GM21786 (cell line): ENCODE data around the gene MEIKIN.

Experiments used
- ATAC-seq: cut with Tn5 transposase; IDR thresholded peaks from one replicate; pipeline ENCODE4 v1.9.1; 2021; ENCODE audit not compliant: unreplicated experiment

MEIKIN gene, protein sequence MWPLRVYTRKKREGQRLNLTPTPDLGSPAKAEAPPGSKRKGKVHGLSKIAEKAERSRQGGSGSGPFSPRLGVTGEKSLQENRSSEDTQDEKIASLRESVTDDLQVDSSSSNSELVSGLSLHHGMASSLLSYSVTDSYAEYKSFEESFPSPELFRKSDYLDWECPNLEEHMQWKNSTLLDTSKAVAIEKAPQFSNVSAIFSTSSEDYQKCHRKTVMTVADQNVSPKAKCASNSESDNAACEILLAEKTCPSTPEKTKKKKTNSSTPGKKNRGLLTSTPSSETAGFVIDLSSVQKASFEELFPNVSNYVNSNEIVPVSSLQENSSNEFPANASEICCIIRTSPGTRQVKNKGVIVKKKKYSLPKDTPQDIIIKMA

DNA sequence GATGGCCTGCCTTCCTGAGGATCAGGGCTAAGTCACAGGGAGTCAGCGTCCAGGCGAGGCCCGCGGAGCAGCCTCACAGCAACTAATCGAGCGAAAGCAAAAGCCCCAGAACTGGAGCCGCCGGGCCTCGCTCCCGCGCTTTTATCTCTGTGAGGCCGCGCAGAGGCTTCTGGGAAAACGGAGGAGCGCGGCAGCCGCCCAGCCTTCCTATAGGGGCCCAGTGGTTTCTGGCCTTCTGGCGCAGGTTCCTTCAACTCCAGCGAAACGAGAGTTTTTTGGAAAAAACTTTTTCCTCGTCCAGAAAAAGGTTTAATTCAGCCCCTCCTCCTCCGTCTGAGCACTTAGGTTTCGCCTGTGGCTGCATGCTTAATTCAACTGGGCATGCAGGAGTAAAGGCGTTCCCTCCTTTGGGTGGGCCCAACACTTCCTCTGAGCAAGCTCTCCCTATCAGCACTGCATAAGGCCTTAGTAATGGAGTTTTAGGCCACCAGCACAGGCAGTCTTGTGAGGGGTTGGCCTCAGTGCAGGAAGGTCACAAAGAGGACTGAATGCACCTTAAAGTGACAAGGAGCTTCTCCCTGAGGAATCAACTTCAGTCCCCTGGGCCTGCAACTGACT is at the start of gene MEIKIN:
Gene MEIKIN (minus strand): TSS at position 113 of the 618 bp plus-strand sequence. CDS start 158 bp downstream, outside the sequence.
- ATAC-seq: no peak

DNA sequence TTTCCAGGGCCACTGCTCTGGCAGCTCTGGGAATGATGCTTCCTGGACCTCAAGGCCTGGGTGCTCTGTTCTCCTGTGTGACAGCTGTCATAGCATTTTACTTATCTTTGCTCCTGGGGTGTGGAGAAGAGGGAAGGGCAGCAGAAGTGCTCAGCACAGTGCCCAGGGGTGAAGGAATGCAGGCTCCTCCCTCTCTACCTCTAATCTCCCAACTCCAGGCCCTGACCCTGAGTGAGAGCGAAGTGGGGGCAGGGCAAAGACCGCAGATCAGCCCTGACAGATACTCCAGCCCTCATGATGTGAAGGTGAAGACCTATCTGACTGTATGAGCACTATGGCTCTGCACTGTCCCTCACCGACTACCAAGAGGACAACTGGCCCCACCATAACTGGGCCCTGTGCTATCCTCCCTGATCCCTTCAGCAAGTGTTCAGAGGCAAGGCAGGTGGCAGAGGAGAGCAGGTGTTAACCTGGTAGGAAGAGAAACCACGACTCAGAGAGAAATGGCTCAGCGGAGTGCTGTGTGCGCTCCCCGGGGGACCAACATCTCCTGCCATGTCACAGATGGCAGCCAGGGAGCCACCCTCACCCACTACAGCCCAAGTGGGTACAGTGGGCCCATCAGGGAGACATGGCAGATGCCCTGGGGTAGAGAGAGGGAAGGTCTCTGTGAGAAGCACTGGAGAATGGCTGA is 49.2 kb upstream of the MEIKIN start:
- no peak for ATAC-seq

DNA sequence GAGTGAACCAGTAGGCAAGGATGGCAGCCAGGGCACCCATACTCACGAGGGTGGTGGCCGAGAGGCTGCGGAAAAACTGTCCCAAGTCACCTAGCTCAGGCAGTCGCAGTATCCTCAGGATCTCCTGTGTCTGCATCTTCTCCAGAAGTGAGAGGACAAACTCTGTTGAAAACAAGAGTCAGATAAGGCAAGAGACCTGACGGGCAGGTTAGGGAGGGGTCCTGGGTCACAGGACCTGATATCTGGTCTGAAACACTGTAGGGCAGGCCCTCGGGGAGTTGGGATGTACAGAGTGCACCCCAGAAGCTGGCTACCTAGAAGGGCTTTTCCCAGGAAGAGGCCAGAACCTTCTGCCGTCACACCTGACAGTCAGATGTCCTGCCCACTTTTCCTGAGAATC is 48.6 kb upstream of the MEIKIN start:
- ATAC-seq: no peak

DNA sequence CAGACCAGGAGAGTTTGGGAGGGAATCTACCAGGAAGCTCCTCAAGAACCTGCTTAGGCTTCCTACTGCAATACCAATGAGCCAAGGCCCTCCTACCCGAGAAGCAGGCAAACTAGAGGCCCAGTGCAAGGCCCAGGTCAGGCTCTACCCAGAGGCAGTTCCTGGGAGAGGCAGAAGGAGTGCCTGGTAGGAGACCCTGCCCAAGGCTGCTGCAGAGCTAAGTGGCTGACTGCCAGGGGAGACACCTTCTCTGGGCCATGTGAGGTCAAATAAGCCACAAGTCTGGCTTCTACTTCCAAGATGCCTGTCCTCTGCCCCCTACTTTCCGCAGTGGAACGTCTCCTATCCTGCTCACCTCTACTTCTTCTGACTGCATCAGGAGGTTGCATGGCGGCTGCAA is 48.2 kb upstream of the MEIKIN start:
- ATAC-seq: no peak

DNA sequence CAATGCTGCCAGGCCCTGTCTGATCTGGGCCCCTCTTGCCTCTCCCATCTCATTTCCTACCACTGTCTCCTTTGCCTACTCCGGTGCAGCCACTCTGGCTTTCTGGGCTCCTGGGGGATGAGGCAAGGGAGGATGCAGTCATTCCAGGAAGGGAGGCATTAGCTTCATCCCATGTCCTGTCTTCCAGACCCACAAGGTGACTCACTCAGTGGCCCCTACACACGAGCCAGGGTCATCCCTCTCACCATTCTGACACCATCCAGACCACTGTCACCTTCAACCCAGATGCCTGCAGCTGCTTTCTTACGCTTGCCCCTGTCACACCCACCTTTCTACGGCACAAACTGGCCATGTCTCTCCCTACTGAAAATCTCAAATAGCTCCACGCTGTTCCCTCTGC is 46.9 kb upstream of the MEIKIN start:
- ATAC-seq: no peak

DNA sequence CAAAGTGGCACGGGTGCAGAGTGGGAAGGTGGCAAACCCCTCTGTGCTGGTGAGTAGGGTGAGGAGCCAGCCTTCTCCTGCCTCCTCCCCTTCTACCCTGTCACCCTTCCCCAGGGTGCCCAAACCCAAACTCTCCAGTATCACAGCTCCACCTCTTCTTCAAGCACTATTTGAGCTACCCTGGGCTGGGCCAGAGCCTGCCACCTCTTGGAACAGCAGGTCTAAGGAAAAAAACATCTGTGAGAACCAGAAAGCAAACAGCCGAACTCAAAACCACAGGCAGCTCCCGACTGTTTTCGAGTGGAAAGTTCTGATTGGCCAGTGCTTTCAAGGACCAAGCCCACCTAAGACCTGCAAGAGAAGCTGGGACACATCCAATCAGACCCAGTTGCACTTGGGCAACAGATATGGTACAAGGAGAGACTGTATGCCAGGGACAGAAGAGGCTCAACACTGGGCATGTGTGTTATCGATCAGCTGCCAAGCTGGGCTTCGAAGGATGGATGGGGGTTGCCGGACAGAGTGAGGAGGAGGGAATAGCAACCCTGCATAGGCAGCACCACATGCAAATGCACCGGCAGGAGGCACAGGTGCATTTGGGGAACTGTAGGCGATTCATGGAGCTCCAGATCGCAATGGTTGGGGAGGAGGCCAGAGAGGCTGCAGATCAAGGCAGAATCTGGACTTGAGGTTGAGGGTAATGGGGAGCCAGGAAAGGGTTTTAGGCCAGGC is 46.3 kb upstream of the MEIKIN start:
- no peak for ATAC-seq

DNA sequence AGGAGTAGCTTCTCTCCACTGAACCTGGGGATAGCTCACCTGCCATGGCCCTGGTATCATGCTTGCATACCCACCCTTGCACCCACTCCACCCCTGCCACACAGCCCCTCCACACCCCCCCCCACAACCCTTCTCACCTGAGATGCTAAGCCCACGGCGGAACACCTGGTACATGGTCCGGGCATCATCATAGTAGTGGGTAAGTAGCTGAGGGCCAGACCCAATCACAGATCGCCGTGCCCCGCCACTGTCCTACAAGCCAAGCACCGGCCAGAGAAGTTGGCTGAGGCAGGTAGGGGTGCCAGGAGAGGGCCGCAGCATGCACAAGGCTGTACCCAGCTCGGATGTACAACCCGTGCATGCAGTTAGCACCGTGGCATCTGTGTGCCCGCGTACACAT is 45.3 kb upstream of the MEIKIN start:
- no peak for ATAC-seq

DNA sequence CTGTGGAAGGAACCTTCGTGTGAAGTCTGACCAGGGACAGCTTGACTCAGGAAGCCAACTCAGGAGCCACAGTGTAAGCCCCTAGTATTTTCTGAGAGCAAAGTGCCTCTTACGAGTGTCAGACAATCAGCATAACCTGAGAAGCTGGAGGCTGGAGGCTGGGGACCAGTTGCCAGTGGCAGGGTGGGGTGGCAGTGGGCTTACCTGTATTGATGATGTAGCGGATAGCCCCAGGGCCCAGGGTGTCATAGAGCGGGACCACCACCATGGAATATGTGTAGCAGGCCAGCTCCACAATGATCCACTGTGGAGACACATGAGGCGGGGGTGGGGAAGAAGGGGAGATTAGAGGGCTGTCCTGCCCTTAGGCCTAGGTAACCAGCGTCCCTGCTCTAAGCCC is 43.1 kb upstream of the MEIKIN start:
- no peak for ATAC-seq

DNA sequence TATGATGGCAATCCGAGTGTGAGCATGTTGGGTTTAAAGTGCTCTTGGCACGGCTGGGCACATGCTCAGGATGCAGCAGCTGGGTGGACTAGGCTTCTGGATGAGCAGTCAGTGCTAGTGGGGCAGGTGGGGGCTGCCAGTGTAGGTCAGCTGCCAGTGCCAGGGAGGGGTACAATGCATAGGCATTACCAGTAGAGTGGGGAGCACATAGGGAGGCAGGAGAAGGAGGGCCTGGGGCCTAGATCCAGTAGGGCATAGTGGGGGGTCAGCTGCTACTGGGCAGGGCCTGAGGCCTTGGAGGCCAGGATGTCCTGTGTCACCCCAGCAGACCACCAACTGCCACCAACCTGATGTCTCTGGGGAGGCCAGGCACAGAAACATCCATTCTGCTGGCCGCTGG is 41.8 kb upstream of the MEIKIN start:
- ATAC-seq: no peak

DNA sequence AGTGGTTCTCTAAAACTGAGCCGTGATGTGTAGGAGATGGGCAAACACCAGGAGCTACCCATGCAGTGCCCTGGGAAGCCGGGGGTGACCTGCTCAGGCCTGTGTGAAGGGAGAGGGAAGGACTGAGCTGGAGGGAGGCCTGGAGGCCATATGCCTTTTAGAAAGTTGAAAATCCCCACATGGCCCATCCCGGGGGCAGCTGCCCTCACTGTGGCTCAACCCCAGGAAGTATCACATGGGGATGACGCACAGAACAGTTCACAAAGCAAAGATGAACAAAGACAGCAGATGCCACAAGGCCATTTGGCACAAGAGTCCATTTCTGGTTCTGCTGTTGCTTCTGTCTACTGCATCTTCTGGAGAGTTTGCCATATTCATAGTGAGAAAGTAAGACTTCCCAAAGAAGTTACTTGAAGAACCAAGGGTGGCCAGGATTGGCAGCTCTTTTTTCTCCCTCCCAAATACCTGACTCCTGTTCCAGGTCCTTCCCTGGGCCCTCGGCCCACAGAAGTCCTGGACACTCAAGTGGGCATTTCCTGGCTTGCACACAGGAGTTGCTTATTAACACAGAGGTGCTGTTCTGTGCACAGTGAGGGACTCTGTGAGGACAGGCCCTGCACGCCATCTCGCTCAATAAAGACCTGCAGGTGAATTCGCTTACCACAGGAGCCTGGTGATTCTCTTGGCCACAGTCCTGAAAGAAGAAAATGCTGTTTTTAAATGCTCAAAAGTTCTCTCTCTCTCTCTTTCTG is 40.9 kb upstream of the MEIKIN start:
- ATAC-seq: no peak

DNA sequence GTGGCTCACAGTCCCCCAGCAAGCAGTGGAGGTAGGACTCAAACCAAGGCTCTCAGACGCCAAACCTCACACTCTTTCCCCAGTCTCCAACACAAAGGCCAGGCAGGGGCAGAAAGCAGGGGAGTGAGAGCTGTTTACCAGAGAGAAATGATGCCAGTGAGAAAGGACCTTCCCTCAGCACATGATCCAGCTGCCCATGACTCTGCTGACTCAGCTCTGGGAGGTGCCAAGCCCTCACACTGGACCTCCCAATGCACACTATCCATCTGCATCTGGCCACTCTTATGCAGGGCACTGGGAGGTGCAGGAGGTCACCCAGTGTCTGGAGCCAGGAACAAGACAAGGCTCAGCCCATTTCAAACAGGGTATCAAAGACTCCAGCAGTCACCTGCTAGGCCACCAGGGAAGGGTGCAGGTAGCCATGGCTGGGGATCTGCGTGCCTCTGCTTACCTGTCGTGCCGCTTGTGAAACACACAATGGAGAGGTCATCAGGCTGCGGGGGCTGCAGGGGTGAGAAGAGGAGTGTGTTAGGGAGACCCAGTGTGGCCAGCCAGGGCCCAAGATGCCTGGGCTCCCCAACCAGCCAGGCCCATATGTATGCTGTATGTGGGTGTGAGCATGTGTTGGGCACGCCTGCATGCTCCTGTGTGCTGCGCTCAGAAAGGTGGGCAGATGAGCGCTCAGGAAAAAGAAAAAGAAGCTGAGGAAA is 39.6 kb upstream of the MEIKIN start:
- no peak for ATAC-seq

DNA sequence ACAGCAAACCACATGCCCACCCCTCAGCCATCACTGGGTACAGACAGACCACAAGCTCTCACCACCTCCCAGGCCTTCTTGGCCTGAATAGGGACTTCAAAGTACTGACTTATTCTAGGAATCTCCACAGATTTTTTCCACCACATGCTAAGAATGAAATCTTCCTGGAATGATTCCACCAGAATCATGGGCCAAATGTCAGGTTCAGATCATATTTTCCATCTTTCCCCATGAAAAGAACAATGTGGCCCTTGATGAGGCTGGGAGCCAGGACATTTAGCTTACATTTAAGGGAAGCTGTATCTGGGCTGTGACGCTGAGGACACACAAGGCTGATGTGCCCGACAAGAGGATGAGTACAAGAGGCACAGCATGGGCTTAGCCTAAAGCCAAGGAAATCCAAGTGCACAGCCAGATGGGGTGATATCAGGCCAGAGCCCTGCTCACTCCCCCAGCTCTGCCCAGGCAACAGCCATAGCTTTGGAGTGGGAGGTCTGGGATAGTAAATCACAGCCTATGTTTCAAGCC is 37.8 kb upstream of the MEIKIN start:
- ATAC-seq: no peak

DNA sequence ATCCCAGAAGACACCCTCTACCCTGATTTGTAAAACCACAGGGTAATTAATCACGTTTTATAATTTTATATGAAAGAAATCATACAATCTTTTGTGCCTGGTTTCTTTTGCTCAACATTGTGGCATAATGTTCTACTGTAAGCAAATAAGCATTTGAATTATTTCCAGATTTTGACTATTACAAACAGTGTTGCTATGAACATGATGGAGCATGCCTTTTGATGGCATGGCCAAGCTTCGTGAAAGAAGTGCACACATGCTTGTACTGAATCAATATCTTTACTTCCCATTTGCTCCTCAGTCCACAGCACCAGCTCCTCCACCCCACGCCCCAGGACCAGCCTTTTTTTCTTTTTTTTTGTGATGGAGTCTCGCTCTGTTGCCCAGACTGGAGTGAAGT is 36.1 kb upstream of the MEIKIN start:
- no peak for ATAC-seq

DNA sequence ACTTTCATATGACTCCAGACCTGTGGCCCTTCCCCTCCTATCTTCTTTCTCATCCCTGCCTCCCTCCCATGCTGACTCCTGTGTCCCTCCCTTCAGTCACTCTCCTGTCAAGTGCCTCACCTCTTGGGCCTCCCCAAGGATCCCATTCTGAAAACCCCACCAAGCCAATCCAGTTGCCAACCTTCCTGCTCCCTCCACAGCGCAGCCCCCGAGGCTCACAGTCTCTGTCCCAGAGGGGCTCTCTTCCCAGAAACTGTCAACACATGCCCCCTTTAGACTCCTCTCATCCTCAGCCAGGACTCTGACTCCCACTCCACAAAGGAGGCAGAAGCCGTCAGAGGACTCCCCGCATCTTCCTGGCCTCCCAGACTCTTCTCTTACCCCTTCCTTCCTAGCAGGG is 35.2 kb upstream of the MEIKIN start:
- ATAC-seq: no peak

DNA sequence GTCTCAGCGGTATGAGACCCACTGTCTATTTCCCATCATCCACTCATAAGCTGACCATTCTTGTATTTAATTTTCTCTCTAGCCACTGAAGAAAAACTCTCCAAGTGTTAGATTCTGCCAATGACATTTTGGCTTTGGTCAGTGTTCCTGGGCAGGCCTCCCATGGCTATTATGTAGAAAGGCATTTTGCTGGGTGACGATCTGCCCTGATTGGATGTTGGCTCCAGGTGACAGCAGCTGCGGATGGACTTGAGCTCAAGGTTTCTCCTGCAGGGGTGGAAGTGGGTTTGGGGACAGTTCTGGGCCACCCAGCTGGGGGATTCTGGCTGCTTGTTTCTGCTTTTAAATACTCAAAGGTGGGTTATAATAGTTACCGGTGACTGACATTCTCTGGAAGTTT is 34.4 kb upstream of the MEIKIN start:
- ATAC-seq: no peak

DNA sequence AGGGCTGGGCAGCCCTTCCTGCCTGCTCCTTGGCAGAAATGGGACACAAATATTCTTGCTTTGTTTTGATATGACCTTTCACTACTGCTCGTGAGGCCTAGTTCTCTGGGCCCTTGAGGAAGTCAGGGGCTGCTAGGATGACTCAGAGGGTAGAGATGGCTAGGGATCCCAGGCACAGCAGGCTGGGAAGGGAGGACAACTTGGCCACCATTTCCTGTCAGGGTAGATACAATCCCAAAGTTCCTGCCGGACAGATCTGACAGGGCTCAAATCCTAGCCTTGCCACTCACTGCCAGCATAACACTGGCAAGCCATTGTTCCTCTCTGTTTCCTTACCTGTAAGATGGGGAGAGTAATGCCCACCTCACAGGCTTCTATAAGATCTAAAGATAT is 31.7 kb upstream of the MEIKIN start:
- no peak for ATAC-seq

DNA sequence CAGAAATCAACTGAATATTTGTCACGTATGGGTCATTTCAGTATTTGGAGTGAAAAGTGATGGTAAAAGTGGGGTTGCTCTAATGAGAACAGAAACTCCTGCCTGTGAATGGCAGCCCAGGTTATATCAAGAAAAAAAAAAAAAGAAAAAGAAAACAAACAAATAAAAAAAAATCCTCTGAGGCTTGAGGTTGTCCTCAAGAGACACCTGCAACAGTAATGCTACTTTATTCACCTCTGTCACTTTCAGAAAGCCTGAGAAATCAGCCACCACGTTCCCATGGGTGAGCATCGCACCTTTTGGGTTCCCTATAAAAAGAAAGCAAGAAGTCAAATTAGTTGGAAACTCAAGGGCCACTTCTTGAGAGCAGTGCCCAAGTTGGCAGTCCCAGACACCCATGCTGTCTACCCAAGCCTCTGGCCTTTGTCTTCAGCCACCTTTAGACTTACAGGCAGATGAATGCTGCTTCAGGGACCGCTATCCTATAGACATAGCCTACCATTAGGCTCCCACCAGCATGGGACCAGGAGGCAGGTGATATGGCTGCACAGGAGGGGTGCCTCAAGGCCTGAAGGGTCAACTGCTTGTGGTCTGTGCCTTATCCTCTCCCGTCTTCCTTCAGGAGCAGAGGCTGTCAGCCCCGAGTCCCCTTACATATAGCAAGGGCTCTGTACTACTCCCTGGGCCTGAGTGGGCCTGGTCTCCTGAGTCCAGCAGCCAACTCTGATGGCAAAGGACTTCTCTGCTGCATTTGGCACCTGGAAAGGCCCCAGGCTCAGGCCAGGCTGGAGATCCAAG is 31.1 kb upstream of the MEIKIN start:
- ATAC-seq: no peak

DNA sequence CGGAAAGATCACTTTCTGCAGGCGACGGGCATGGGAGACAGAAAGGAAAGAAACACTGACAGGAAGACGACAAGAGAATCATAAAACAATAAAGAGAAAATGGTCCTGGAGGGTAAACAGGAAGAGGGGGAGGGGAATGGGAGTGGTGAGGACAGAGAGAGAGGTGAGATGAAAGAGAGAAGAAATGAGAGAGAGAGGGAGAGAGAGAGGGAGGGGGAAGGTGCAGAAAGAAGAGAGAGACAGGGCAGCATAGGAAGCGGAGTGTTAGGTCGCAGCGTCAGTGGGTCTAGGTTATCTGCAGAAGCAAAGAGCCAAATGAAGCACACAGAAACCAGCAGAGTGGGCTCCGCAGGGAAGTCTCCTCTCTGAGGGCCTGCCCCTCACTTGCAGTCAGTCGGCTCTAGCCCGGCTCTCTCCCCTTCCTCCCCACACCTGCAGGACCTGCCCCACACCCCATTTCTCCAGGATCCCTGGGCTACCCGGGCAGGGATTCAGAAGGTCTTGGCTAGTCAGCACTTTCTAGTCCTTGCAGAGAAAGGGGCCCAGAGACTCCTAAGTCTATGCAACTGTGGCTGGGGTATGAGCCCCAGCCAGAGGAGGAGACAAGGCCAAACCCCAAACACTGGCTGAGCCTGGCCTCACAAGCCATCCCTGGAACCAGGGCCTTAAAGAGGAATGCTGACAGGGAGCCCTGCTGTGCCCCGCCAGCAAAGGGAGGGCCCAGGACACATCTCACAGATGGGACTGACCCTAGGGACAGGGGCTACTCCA is 29.7 kb upstream of the MEIKIN start:
- no peak for ATAC-seq

DNA sequence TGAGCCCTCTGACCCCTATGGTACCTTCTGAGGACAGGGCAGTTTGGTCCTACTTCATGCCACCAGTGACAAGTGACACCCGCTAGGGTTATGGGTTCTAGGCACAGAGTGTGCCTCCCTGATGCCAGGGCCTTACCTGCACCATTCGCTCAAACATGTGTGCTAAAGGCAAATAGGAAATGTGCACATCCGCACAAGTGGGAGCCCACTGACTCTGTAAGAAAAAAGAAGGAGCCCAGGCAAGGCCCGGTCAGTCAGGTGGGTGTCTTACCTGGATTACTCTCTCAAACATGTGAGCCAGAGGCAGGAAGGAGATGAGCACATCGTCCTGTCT is 29.1 kb upstream of the MEIKIN start:
- ATAC-seq: no peak
